GM19328 (cell line): Measurements from ENCODE around the gene RNF43.

Experiments used
- ATAC-seq: cut with Tn5 transposase; IDR thresholded peaks from one replicate; pipeline ENCODE4 v1.9.1; 2021; ENCODE audit warnings: mild to moderate bottlenecking, moderate library complexity; ENCODE audit not compliant: unreplicated experiment

RNF43 gene

DNA sequence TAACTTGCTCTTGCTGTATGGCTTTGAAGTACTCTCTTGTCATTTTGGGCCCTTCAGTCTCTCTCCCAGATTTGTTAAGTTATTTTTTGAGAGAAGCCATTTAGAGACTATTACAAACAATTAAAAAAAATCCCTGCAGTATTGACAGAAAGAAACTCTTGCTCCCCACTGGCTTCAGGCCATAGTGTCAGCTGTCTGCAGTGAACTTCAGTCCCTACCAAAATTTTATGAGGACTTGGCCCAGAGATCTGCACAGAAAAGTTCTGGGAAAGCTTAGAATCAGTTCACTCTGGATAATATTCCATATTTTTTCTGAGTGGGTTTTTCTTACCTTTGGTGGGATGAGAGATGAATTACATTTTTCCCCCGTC lies 34.5 kb downstream of the RNF43 start:
- ATAC-seq, result no peak

DNA sequence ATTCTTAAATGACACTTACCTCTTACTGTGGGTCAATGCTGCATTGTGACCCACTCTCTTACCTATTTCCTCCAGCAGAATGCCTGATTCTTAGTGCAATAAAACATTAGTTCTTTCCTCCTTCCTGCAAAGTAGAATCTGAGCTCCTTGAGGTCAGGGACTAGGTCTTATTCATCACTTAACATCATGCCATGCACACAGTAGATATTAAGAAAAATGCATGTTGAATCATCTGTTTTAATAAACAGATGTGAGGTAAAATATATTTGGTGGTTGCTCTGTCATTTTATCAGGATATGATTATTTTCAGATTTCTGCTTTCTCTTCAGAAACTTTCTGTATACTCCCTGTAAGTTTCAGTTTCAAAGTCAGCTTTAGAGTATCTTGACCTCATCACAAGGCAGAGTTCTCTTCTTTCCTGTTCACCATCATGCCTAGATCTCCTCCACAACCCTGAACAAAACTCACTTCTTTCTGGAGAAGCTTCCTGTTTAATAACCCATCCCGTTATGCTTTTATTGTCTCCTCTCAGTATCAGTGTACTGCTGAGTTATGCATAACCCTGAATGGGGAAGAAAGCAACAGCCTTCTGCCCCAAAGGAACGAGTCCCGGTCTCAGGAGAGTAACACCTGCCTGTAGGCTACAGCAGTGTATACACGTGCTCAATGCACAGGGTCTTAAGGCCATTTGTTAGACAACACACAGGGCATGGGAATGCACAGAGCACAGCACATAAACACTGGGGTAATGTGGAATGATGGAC lies 35.0 kb downstream of the RNF43 start:
- no peak for ATAC-seq

DNA sequence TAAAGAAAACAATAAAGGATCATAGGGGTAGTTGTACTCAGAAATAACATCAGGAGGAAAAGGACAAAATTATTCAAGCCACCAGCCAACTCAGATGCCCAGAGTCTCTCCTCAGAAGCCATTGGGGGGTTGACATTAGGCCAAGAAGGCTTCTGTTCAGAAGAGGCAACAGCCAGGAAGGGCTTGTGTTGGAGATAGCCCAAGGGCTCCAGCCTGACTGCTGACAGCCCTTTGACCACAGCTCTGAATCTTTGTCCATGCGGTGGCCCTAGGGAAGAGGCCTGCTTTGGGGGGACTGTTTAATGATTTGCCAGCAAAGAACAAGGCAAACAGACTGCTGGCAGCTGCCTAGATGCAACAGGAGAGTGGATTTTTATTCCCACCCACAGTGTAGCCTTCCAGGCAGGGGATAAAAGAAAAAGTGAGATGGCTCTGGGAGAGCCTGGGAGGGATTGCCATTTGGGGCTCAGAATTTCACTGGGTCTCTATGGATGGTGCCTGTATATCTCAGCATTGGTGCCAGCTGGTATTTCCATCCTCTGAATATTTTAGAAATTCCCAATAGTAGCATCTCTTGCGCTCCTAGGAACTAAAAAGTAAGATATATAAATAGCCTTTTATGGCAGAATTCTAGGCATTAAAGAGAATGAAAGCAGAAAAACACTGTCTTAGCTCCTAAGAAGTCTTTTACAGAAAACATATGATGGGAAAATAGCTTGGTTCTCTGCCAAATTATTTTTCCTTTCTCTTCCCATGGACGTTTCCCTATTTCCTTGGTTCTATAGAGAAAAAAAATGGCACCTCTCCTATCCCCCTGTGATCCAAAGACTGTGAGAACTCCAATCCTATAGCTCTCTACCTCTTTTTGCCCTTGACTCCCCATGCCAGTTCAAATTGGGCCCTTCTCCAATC lies 36.0 kb downstream of the RNF43 start:
- no peak for ATAC-seq

- ATAC-seq, result no peak
Measured at GRCh38 chr17:58380207-58381123, 36.9 kb downstream of the RNF43 start.

- ATAC-seq, result no peak
Measured at GRCh38 chr17:58379511-58379824, 37.9 kb downstream of the RNF43 start.

GRCh38 chr17:58378733-58379510 lies 38.4 kb downstream of the RNF43 start:
- no peak for ATAC-seq

GRCh38 chr17:58377661-58378060 lies 39.7 kb downstream of the RNF43 start:
- ATAC-seq, result no peak

DNA sequence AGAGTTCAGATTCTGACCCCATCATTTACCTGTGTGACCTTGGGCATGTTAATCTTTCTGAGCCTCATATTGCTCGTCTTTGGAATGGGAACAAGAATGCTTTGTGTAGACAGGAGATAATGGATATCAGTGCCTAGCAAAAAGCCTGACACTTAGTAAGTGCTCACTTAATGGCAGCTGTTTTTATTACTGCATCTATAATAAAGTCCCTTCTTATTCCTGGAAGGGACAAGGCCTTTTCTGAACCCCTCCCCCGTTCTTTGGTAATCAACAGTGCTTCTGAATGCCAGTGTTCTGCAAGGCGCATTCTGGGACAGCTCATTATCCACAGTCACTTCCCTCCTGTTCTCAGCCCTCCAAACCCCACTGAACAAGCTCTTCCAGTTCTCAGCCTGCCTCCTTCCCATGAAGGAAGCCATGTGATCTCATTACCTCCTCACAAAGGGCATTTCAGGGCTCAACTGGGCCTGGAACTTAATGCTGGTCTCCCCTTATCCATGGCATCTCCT lies 40.2 kb downstream of the RNF43 start:
- no peak for ATAC-seq

DNA sequence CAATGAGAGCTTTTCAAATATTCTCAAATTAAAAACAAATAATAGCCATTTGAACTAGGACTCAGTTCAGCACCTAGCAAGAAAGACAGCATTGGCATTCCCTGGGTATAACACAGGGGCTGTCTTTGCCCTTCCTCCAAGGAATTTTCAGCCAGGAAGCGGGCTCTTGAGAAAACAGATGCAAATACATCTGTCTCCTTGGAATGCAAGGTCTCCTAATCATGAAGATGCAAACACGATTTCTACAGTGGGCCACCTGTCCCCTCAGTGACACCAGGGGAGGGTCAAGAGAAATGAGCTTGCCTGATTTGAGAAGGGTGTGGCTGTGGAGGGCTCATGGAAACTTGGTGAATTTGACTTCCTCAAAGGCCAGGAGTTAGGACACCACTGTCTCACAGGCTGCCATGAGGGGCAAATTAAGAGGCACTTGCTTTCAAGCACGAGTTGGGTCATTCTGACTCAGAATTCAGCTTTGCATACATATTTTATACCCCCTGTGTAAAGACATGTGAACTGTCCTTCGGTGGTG lies 40.8 kb downstream of the RNF43 start:
- ATAC-seq, result no peak

GRCh38 chr17:58375811-58376210 lies 41.5 kb downstream of the RNF43 start:
- no peak for ATAC-seq

DNA sequence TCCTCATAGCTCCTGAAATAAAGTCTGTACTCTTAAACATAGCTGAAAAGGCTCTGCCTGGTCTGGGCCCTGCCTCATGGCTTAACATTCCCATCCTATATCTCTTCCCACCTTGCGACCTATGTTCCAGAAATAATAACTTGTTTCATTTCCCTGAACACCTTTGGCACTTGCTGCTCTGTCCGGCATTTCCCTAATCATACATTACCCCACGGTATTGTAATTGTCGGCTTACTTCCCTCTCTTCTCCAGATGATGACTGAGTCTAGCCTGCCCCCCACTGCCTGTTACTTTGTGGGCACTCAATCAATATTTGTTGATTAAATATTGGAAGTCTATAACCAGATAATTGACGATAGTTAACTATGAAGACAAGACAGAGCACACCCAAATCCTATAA lies 42.1 kb downstream of the RNF43 start:
- ATAC-seq, result no peak

DNA sequence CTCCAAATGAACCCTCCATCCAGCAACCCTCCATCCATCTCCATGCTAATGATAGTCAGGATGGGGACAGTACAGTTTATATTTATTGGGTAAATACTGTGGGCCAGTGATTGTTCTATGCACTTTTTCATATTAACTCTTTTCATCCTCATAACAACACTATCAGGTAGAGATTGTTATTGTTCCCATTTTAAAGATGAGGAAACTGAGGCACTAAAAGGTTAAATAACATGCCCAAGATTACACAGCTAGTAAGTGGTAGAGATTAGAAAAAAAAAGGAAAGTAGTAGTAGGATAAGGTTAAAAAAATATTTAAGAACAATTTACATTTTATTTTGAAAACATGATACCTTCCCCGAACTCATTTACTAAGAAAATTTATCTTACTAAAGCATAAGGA lies 43.4 kb downstream of the RNF43 start:
- no peak for ATAC-seq

GRCh38 chr17:58373003-58373402 lies 44.3 kb downstream of the RNF43 start:
- no peak for ATAC-seq

- no peak for ATAC-seq
Measured at GRCh38 chr17:58371300-58371950, 45.9 kb downstream of the RNF43 start.

DNA sequence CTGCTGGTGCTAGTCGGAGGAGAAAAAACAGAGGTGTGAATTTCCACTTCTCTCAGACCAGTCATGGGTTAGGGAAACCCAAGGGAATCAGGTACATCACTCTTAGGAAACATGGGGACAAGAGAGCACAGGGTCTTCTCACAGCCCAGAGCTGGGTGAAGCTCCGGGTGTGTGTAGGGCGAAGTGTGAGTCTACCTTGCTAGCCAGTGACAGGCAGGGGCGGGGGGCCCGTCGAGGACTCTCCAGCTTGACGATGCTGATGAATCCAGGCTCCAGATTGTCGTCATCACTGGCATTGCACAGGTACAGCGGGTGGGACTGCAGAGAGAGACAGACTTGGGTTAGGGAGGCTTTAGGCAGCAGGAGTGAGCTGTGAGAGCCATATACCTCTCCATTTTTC lies 46.6 kb downstream of the RNF43 start:
- ATAC-seq, result no peak

DNA sequence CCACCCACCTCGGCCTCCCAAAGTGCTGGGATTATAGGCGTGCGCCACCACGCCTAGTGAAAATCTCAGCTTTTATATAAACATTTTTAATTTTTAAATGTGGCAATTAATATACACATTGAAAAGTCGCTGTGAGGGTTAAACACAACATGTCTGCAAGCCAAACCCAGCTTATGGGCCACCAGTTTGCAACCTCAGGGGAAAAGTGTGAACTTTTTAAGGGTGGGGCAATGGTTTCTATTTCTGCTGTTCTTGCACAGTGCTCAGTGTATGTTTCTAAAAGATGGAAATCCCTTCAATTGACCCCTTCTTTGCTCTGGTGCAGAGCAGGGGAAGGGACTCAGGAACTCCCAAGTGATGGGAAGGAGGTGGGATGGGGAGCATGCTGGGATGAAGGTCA lies 47.0 kb downstream of the RNF43 start:
- no peak for ATAC-seq

DNA sequence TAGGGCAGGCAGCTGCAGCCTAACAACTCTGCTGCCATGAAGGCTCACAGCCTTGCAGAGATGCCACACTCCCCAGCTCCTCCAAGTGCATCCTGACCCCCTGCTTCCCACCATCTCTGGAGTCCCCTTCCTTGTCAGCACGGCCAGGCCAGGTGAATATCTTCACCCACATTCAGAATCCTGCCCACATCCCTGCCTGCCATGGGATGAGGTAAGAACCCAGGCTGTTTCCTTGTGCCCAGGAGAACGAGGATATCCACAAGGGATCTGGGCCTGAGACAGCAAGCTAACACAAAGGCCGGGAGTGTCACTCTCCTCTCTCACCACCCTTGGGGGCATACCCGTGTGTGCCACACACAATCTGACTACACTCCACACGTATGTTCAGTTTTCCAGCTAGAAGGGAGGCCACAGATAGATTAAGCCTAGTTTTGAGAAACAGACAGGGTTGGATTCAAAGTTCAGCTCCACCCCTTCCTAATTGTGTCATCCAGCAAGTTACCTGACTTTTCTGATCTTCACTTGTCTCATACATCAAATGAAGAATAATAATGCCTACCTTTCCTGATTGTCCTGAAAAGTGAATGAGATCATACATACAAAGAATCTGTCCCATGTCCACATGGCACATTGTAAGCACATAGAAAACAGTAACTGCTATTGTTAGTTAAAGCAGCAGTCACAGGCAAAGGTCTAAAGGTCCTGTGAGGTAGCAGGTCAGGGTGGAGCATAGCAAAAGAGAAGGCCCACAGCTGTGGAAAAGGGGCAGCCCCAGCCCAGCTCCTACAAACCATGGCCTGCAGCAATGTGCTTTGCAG lies 47.9 kb downstream of the RNF43 start:
- ATAC-seq, result no peak

DNA sequence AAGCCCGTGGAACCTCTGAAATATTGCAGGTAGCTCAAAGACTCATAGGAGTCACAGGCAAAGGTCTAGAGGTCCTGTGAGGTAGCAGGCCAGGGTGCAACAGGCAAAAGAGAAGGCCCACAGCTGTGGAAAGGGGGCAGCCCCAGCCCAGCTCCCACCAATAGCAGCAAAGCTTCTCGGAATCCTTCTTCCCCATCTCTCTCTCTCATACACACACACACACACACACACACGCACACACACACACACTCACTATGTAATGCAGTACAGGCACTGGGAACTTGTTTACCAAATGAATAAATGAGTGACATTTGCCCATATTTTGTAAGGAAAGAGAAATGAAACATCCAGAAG lies 48.5 kb downstream of the RNF43 start:
- no peak for ATAC-seq
